Keratinocyte (primary cell): ENCODE results near the gene KCNC3. TPM values are rescaled to one million over a fixed set of nuclear protein-coding genes. Genes with fewer than 3 reads are reported as not detected.

Source experiments
- DNase-seq: peaks from one replicate; pipeline ENCODE4 v3.0.0-alpha.2; 2011; ENCODE audit warnings: low read depth, missing footprints, low spot score
- FAIRE-seq: peaks from 2 replicates; lab custom pipeline; 2011; peaks lifted over from hg19 to GRCh38; lab: Jason Lieb, UNC
- H2AFZ ChIP-seq: 2 replicates; pipeline ENCODE4 v1.6.0; 2012; ENCODE audit warnings: low read length, control low read depth, inconsistent platforms; ENCODE audit not compliant: control insufficient read depth
- H3K27ac ChIP-seq: 2 replicates; pipeline ENCODE4 v1.5.1; 2011; ENCODE audit warnings: low read length; ENCODE audit not compliant: control insufficient read depth, insufficient read depth
- H3K27me3 ChIP-seq: 3 replicates; pipeline ENCODE4 v1.6.0; 2011; ENCODE audit warnings: low read length; ENCODE audit not compliant: control insufficient read depth, insufficient read depth; ENCODE audit errors: extremely low read depth
- H3K36me3 ChIP-seq, 2 experiments: 2 replicates in 1 of 2; 3 replicates in 1 of 2; pipeline ENCODE4 v1.5.1; 2011; ENCODE audit warnings: low read length in 2 of 2, mild to moderate bottlenecking in 1 of 2; ENCODE audit not compliant: control insufficient read depth in 2 of 2, insufficient read depth in 2 of 2; ENCODE audit errors: extremely low read depth in 1 of 2
- H3K4me1 ChIP-seq: 3 replicates; pipeline ENCODE4 v1.5.1; 2011; ENCODE audit warnings: low read length; ENCODE audit not compliant: control insufficient read depth, insufficient read depth; ENCODE audit errors: extremely low read depth
- H3K4me2 ChIP-seq: 3 replicates; pipeline ENCODE4 v1.6.0; 2011; ENCODE audit warnings: low read depth, low read length; ENCODE audit not compliant: control insufficient read depth, insufficient read depth; ENCODE audit errors: extremely low read depth
- H3K4me3 ChIP-seq, 3 experiments: fragments of 200-600 bp in 1 of 3; sonication (generic) in 1 of 3; 2 replicates in 2 of 3; 3 replicates in 1 of 3; pipeline ENCODE4 v1.5.1; 2011 to 2016; ENCODE audit warnings: low read length in 3 of 3, mild to moderate bottlenecking in 3 of 3, control low read depth in 2 of 3, inconsistent platforms in 1 of 3, low read depth in 1 of 3, mixed read lengths in 1 of 3, mixed run types in 1 of 3, moderate library complexity in 1 of 3; ENCODE audit not compliant: control insufficient read depth in 2 of 3, insufficient read depth in 2 of 3; ENCODE audit errors: extremely low read depth in 1 of 3
- H3K79me2 ChIP-seq: 2 replicates; pipeline ENCODE4 v1.6.0; 2012; ENCODE audit warnings: low read length; ENCODE audit not compliant: control insufficient read depth, insufficient read depth
- H3K9ac ChIP-seq: 3 replicates; pipeline ENCODE4 v1.6.0; 2011; ENCODE audit warnings: low read length; ENCODE audit not compliant: control insufficient read depth, insufficient read depth; ENCODE audit errors: extremely low read depth
- H3K9me1 ChIP-seq: 3 replicates; pipeline ENCODE4 v1.6.0; 2011; ENCODE audit warnings: low read length; ENCODE audit not compliant: control insufficient read depth, insufficient read depth; ENCODE audit errors: extremely low read depth
- H3K9me3 ChIP-seq: 2 replicates; pipeline ENCODE4 v1.5.1; 2012; ENCODE audit warnings: low read depth, low read length; ENCODE audit not compliant: control insufficient read depth
- H4K20me1 ChIP-seq: 3 replicates; pipeline ENCODE4 v1.6.0; 2011; ENCODE audit warnings: low read length; ENCODE audit not compliant: control insufficient read depth, insufficient read depth; ENCODE audit errors: extremely low read depth
- CTCF ChIP-seq, 3 experiments: IDR thresholded peaks in 1 of 3; conservative IDR thresholded peaks in 1 of 3; optimal IDR thresholded peaks in 1 of 3; 2 replicates in 2 of 3; 3 replicates in 1 of 3; pipeline versions ENCODE3 to v1.5.1; 2011; ENCODE audit warnings: low read length in 3 of 3, mild to moderate bottlenecking in 3 of 3, moderate library complexity in 2 of 3, control low read depth in 1 of 3, inconsistent platforms in 1 of 3; ENCODE audit not compliant: insufficient read depth in 2 of 3; ENCODE audit errors: extremely low read depth in 1 of 3
- EZH2 ChIP-seq: IDR thresholded peaks from one replicate; pipeline ENCODE4 v1.6.1; 2012; ENCODE audit warnings: inconsistent platforms, mild to moderate bottlenecking, low read length, moderate library complexity
- dilution Hi-C: fragments of 300-500 bp; cut with MboI; formaldehyde crosslinking; loops from one replicate; pipeline ENCODE4 v1.7.0; 2020; ENCODE audit warnings: low sequenced_read_pairs; ENCODE audit not compliant: extremely low pct_ligation_motif_present
- polyA plus RNA-seq, 5 experiments: library from polyadenylated mRNA; depleted of rRNA in 3 of 5; stranded (reverse) in 3 of 5; stranded (forward) in 1 of 5; unstranded in 1 of 5; fragments of >200 nt; gene quantifications; 1 replicate in 1 of 5; 2 replicates in 3 of 5; 3 replicates in 1 of 5; pipeline versions ENCODE4 v1.2.1 to v1.2.3, GENCODE V29; 2011 to 2012; ENCODE audit warnings: missing spikeins in 2 of 5, low read depth in 1 of 5, low replicate concordance in 1 of 5

KCNC3 gene
- polyA plus RNA-seq, 1 donor (not counting 4 experiments of a cell fraction or from before 2014, with no cell fraction given): 0.01 TPM

DNA sequence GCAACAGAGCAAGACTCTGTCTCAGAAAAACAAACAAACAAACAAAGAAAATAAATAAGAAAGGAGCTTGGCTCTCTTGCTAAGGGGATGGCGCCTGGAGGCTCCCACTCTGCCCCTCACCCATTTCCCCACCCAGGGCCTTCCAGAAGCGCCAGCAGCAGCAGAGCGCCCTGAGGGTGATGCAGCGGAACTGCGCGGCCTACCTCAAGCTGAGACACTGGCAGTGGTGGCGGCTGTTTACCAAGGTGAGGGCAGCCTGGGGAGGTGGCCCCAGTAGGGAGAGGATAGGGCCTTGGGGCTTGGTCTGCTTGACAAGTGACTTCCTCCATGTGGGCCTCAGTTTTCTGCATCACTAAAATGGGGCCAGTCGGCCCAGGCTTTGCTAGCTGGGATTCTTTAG, 66.0 kb downstream of the KCNC3 start:
- dilution Hi-C loops: no loop called here
- no peaks in the 10 kb centered on the region for H3K79me2 ChIP-seq
- H4K20me1 ChIP-seq: no peaks in the 10 kb centered on the region
- H3K9me1 ChIP-seq: no peaks in the 10 kb centered on the region
- H3K4me2 ChIP-seq: no peak overlapping the region
- H3K27ac ChIP-seq: no peak overlapping the region
- H3K9me3 ChIP-seq: peaks cover 5% of the 10 kb centered on the region
- H3K27me3 ChIP-seq: no peaks in the 10 kb centered on the region
- no peak overlapping the region for H3K9ac ChIP-seq
- no peak overlapping the region for H3K4me3 ChIP-seq
- no peaks in the 10 kb centered on the region for H3K4me1 ChIP-seq
- H2AFZ ChIP-seq: no peak overlapping the region
- no peak for DNase-seq
- H3K36me3 ChIP-seq: no peaks in the 10 kb centered on the region
- FAIRE-seq: no peak
- TF ChIP-seq EZH2 (no peak), CTCF (optimal IDR thresholded peaks at IDR 0.05 in 1 of 3, IDR thresholded peaks at IDR 0.05 in 1 of 3, conservative IDR thresholded peaks at IDR 0.05 in 1 of 3; ENCODE audit: extremely low read depth in 1 of 3, insufficient read depth in 2 of 3, low read length in 3 of 3) (no peak)

Other genes starting within 250 kb of the KCNC3 start
- gene IZUMO2, start 166.1 kb downstream of the KCNC3 start, polyA plus RNA-seq: not detected in 3 replicates
- 0.14 to 0.55 TPM (median 0.20 TPM) in 3 replicates for gene MYH14, start 125.8 kb downstream of the KCNC3 start, polyA plus RNA-seq
- gene NAPSA, start 36.3 kb upstream of the KCNC3 start, polyA plus RNA-seq: 0.51 to 2.8 TPM (median 0.94 TPM) in 3 replicates
- 19.5 to 32.3 TPM (median 27.4 TPM) in 3 replicates for gene NR1H2, start 47.1 kb upstream of the KCNC3 start, polyA plus RNA-seq
- 8.7 to 12.2 TPM (median 10.7 TPM) in 3 replicates for gene POLD1, start 55.0 kb upstream of the KCNC3 start, polyA plus RNA-seq
- 0.10 TPM in 1 of 3 replicates, not detected in the others for gene SPIB, start 89.6 kb upstream of the KCNC3 start, polyA plus RNA-seq
- 0.01 TPM in 1 of 3 replicates, not detected in the others for gene MYBPC2, start 103.5 kb upstream of the KCNC3 start, polyA plus RNA-seq
- gene EMC10, start 147.1 kb upstream of the KCNC3 start, polyA plus RNA-seq: 26.7 to 36.9 TPM (median 32.3 TPM) in 3 replicates
- 0.37 to 0.83 TPM (median 0.64 TPM) in 3 replicates for gene GARIN5A, start 147.5 kb upstream of the KCNC3 start, polyA plus RNA-seq
- 18.7 to 48.7 TPM (median 21.0 TPM) in 3 replicates for gene JOSD2, start 181.8 kb upstream of the KCNC3 start, polyA plus RNA-seq
- gene ASPDH, start 184.5 kb upstream of the KCNC3 start, polyA plus RNA-seq: not detected in 3 replicates
- not detected in 3 replicates for gene LRRC4B, start 239.1 kb upstream of the KCNC3 start, polyA plus RNA-seq